HepG2 (cell line): ENCODE measurements around the gene TPRN. TPM values are rescaled to one million over a fixed set of nuclear protein-coding genes. Genes with fewer than 3 reads are reported as not detected.

Experiments
- KDM5B ChIP-seq: sonication (generic); formaldehyde crosslinking; IDR thresholded peaks from 2 replicates; pipeline ENCODE4 v1.4.0; 2020; ENCODE audit warnings: missing genetic modification reagents, mild to moderate bottlenecking, borderline replicate concordance
- NR2F2 ChIP-seq: IDR thresholded peaks from 2 replicates; pipeline ENCODE4 v1.6.1; 2012; ENCODE audit warnings: low read depth, inconsistent platforms, borderline replicate concordance
- PCBP2 ChIP-seq: fragments of 200-400 bp; formaldehyde crosslinking; optimal IDR thresholded peaks from 2 replicates; pipeline ENCODE3; 2018; ENCODE audit warnings: low read length, low read depth; ENCODE audit not compliant: poor library complexity, severe bottlenecking
- PHF21A ChIP-seq: sonication (generic); formaldehyde crosslinking; IDR thresholded peaks from 2 replicates; pipeline ENCODE4 v1.5.0; 2020; ENCODE audit warnings: mild to moderate bottlenecking, missing genetic modification reagents
- RXRA ChIP-seq: sonication (generic); formaldehyde crosslinking; IDR thresholded peaks from 2 replicates; pipeline ENCODE4 v1.5.1; 2020; ENCODE audit warnings: missing genetic modification reagents
- SALL1 ChIP-seq: sonication (generic); formaldehyde crosslinking; IDR thresholded peaks from 2 replicates; pipeline ENCODE4 v1.8.0; 2022; ENCODE audit warnings: mild to moderate bottlenecking, missing genetic modification reagents
- SOX13 ChIP-seq, 3 experiments: fragments of 450-650 bp in 1 of 3; sonication (generic) in 1 of 3; formaldehyde crosslinking in 1 of 3; IDR thresholded peaks in 2 of 3; conservative IDR thresholded peaks in 1 of 3; 2 replicates each; pipeline versions ENCODE4 v1.5.0 to v1.6.1; 2016 to 2020; ENCODE audit warnings: antibody characterized with exemption in 1 of 3, mild to moderate bottlenecking in 1 of 3, missing compliant biosample characterization in 1 of 3, missing genetic modification reagents in 1 of 3, moderate library complexity in 1 of 3
- ZNF501 ChIP-seq: sonication (generic); formaldehyde crosslinking; IDR thresholded peaks from 2 replicates; pipeline ENCODE4 v1.5.1; 2020; ENCODE audit warnings: mild to moderate bottlenecking, moderate library complexity, missing genetic modification reagents
- ZNF569 ChIP-seq: sonication (generic); formaldehyde crosslinking; IDR thresholded peaks from 2 replicates; pipeline ENCODE4 v1.5.0; 2020; ENCODE audit warnings: mild to moderate bottlenecking, missing genetic modification reagents, moderate library complexity, borderline replicate concordance
- ZNF780A ChIP-seq: sonication (generic); formaldehyde crosslinking; IDR thresholded peaks from 2 replicates; pipeline ENCODE4 v1.8.0; 2022; ENCODE audit warnings: mild to moderate bottlenecking, missing genetic modification reagents, moderate library complexity
- ZSCAN20 ChIP-seq: sonication (generic); formaldehyde crosslinking; IDR thresholded peaks from 2 replicates; pipeline ENCODE4 v1.4.0; 2020; ENCODE audit warnings: missing genetic modification reagents, mild to moderate bottlenecking, borderline replicate concordance
- polyA plus RNA-seq, 8 experiments: library from polyadenylated mRNA; depleted of rRNA in 3 of 8; stranded (reverse) in 7 of 8; unstranded in 1 of 8; fragments of >200 nt; fragmentation: Illumina TruSeq in 4 of 8; extraction: Trizol in 4 of 8; gene quantifications; 2 replicates each; pipeline versions ENCODE4 v1.2.1 to v1.2.3, GENCODE V29; 2011 to 2016; ENCODE audit warnings: low read depth in 4 of 8, missing spikeins in 1 of 8, mixed read lengths in 1 of 8; ENCODE audit not compliant: insufficient read depth in 1 of 8
- total RNA-seq, 5 experiments: library from RNA; depleted of rRNA; stranded (reverse); fragments of >200 nt; fragmentation: Illumina TruSeq; extraction: Trizol; gene quantifications; 2 replicates each; pipeline ENCODE4 v1.2.3, GENCODE V29; 2016; ENCODE audit warnings: low read depth in 1 of 5
- TF ChIP-seq, protein P1 (sequence below): sonication (generic); formaldehyde crosslinking; IDR thresholded peaks from 2 replicates; pipeline ENCODE4 v1.8.1; 2023; ENCODE audit warnings: mild to moderate bottlenecking, inconsistent platforms, moderate library complexity, missing genetic modification reagents, borderline replicate concordance
- TF ChIP-seq, protein P2 (sequence below): sonication (generic); formaldehyde crosslinking; IDR thresholded peaks from 2 replicates; pipeline ENCODE4 v1.4.0; 2020; ENCODE audit warnings: missing genetic modification reagents
- TF ChIP-seq, protein P3 (sequence below): sonication (generic); formaldehyde crosslinking; IDR thresholded peaks from 2 replicates; pipeline ENCODE4 v1.4.0; 2020; ENCODE audit warnings: missing genetic modification reagents, borderline replicate concordance
- TF ChIP-seq, protein P4 (sequence below): sonication (generic); formaldehyde crosslinking; IDR thresholded peaks from 2 replicates; pipeline ENCODE4 v1.8.0; 2023; ENCODE audit warnings: mild to moderate bottlenecking, missing genetic modification reagents
- TF ChIP-seq, protein P5 (sequence below): sonication (generic); formaldehyde crosslinking; IDR thresholded peaks from 2 replicates; pipeline ENCODE4 v1.4.0; 2020; ENCODE audit warnings: missing genetic modification reagents
- TF ChIP-seq, protein P6 (sequence below): sonication (generic); formaldehyde crosslinking; IDR thresholded peaks from 2 replicates; pipeline ENCODE4 v1.4.0; 2020; ENCODE audit warnings: mild to moderate bottlenecking, missing genetic modification reagents

Gene TPRN
- total and polyA plus RNA-seq, 2 of the 13 experiments (the other 11 are each of a cell fraction or from before 2014, with no cell fraction given), result 10.1 to 19.2 TPM

DNA sequence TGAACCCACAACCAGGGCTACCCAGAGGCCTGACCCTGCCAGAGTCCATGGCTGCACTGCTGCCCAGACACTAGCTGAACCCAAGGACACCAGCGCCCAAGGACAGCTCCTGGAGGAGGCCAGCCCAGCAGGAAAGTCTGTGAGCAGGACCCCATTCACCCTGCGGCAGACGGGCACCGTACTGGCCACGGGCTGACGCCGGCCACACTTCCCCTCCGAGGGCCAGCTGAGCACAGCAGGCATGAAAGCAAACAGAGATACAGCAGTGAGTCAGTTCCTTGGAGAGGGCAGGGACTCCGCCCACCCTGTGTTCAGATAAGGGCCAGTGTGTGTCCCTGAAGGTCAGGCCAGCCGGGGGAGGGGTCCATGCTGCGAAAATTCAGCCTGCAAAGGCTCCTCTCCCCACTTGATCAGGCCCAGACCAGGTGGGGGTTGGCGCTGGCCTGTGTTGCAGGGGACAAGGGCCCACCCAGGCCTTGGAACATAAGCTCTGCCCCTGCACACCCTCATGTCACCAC is 18.3 kb upstream of the TPRN start (continued):
- peak; percentile 66 for TF ChIP-seq SALL1 (CRISPR knock-in tag)
- no peak for TF ChIP-seq ZNF569 (CRISPR knock-in tag)
- no peak for TF ChIP-seq KDM5B (CRISPR knock-in tag)
- no peak for TF ChIP-seq PCBP2
- TF ChIP-seq, protein P1, sequence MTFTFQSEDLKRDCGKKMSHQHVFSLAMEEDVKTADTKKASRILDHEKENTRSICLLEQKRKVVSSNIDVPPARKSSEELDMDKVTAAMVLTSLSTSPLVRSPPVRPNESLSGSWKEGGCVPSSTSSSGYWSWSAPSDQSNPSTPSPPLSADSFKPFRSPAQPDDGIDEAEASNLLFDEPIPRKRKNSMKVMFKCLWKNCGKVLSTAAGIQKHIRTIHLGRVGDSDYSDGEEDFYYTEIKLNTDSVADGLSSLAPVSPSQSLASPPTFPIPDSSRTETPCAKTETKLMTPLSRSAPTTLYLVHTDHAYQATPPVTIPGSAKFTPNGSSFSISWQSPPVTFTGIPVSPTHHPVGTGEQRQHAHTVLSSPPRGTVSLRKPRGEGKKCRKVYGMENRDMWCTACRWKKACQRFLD (CRISPR knock-in tag), result no peak
- TF ChIP-seq, protein P2, sequence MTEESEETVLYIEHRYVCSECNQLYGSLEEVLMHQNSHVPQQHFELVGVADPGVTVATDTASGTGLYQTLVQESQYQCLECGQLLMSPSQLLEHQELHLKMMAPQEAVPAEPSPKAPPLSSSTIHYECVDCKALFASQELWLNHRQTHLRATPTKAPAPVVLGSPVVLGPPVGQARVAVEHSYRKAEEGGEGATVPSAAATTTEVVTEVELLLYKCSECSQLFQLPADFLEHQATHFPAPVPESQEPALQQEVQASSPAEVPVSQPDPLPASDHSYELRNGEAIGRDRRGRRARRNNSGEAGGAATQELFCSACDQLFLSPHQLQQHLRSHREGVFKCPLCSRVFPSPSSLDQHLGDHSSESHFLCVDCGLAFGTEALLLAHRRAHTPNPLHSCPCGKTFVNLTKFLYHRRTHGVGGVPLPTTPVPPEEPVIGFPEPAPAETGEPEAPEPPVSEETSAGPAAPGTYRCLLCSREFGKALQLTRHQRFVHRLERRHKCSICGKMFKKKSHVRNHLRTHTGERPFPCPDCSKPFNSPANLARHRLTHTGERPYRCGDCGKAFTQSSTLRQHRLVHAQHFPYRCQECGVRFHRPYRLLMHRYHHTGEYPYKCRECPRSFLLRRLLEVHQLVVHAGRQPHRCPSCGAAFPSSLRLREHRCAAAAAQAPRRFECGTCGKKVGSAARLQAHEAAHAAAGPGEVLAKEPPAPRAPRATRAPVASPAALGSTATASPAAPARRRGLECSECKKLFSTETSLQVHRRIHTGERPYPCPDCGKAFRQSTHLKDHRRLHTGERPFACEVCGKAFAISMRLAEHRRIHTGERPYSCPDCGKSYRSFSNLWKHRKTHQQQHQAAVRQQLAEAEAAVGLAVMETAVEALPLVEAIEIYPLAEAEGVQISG (CRISPR knock-in tag), result 0 out of 2 replicates have a peak, but pooled peaks have one; percentile 45
- TF ChIP-seq RXRA (CRISPR knock-in tag), result peak; percentile 80; the same call in 1 of the 2 replicates
- TF ChIP-seq PHF21A (CRISPR knock-in tag), result no peak
- TF ChIP-seq, protein P3, sequence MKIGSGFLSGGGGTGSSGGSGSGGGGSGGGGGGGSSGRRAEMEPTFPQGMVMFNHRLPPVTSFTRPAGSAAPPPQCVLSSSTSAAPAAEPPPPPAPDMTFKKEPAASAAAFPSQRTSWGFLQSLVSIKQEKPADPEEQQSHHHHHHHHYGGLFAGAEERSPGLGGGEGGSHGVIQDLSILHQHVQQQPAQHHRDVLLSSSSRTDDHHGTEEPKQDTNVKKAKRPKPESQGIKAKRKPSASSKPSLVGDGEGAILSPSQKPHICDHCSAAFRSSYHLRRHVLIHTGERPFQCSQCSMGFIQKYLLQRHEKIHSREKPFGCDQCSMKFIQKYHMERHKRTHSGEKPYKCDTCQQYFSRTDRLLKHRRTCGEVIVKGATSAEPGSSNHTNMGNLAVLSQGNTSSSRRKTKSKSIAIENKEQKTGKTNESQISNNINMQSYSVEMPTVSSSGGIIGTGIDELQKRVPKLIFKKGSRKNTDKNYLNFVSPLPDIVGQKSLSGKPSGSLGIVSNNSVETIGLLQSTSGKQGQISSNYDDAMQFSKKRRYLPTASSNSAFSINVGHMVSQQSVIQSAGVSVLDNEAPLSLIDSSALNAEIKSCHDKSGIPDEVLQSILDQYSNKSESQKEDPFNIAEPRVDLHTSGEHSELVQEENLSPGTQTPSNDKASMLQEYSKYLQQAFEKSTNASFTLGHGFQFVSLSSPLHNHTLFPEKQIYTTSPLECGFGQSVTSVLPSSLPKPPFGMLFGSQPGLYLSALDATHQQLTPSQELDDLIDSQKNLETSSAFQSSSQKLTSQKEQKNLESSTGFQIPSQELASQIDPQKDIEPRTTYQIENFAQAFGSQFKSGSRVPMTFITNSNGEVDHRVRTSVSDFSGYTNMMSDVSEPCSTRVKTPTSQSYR (CRISPR knock-in tag), result peak; percentile 71; the same call in 1 of the 2 replicates
- TF ChIP-seq ZSCAN20, result no peak
- TF ChIP-seq NR2F2, result no peak
- TF ChIP-seq ZNF780A (CRISPR knock-in tag), result 0 out of 2 replicates have a peak, but pooled peaks have one; percentile 26
- TF ChIP-seq ZNF501, result peak; percentile 77
- no peak for TF ChIP-seq SOX13 (IDR thresholded peaks at IDR 0.05)
- peak in 1 of 2 experiments; percentile 54; a peak in 1 of 4 replicates for TF ChIP-seq SOX13 (CRISPR knock-in tag; conservative IDR thresholded peaks at IDR 0.05 in 1 of 2, IDR thresholded peaks at IDR 0.05 in 1 of 2)
- TF ChIP-seq, protein P4, sequence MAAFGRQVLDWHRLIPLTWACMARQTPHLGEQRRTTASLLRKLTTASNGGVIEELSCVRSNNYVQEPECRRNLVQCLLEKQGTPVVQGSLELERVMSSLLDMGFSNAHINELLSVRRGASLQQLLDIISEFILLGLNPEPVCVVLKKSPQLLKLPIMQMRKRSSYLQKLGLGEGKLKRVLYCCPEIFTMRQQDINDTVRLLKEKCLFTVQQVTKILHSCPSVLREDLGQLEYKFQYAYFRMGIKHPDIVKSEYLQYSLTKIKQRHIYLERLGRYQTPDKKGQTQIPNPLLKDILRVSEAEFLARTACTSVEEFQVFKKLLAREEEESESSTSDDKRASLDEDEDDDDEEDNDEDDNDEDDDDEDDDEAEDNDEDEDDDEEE, result no peak
- TF ChIP-seq, protein P5, sequence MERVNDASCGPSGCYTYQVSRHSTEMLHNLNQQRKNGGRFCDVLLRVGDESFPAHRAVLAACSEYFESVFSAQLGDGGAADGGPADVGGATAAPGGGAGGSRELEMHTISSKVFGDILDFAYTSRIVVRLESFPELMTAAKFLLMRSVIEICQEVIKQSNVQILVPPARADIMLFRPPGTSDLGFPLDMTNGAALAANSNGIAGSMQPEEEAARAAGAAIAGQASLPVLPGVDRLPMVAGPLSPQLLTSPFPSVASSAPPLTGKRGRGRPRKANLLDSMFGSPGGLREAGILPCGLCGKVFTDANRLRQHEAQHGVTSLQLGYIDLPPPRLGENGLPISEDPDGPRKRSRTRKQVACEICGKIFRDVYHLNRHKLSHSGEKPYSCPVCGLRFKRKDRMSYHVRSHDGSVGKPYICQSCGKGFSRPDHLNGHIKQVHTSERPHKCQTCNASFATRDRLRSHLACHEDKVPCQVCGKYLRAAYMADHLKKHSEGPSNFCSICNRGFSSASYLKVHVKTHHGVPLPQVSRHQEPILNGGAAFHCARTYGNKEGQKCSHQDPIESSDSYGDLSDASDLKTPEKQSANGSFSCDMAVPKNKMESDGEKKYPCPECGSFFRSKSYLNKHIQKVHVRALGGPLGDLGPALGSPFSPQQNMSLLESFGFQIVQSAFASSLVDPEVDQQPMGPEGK, result peak; percentile 84
- TF ChIP-seq, protein P6, sequence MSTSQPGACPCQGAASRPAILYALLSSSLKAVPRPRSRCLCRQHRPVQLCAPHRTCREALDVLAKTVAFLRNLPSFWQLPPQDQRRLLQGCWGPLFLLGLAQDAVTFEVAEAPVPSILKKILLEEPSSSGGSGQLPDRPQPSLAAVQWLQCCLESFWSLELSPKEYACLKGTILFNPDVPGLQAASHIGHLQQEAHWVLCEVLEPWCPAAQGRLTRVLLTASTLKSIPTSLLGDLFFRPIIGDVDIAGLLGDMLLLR, result no peak
